Calu3 (cell line): ENCODE data around the gene ADAMTSL2. TPM values are rescaled to one million over a fixed set of nuclear protein-coding genes. Genes with fewer than 3 reads are reported as not detected.

Experiments used
- BruUV-seq: library from RNA; stranded (reverse); fragments of 400-500 nt; replicated peaks from 2 replicates; lab custom pipeline; 2021; lab: Mats Ljungman, UMichigan
- CTCF ChIA-PET: fragments of 300-600 bp; sonication (Branson Sonifier 250); formaldehyde crosslinking; loops from one replicate; lab custom pipeline; 2022; ENCODE audit warnings: antibody characterized with exemption; lab: Charles Lee
- DNase-seq: peaks from one replicate; pipeline ENCODE4 v3.0.0; 2022
- H3K27ac Mint-ChIP-seq: one replicate; pipeline ENCODE4 v1.8.0; 2022; ENCODE audit warnings: mixed read lengths; ENCODE audit not compliant: unreplicated experiment
- H3K27me3 Mint-ChIP-seq: one replicate; pipeline ENCODE4 v1.8.0; 2022; ENCODE audit warnings: mixed read lengths; ENCODE audit not compliant: unreplicated experiment
- H3K36me3 Mint-ChIP-seq: one replicate; pipeline ENCODE4 v1.8.0; 2022; ENCODE audit warnings: mild to moderate bottlenecking, moderate library complexity, mixed read lengths; ENCODE audit not compliant: insufficient read depth, unreplicated experiment
- H3K4me1 Mint-ChIP-seq: one replicate; pipeline ENCODE4 v1.8.0; 2022; ENCODE audit warnings: mild to moderate bottlenecking, low read depth, mixed read lengths; ENCODE audit not compliant: unreplicated experiment
- H3K4me3 Mint-ChIP-seq: one replicate; pipeline ENCODE4 v1.8.0; 2022; ENCODE audit warnings: mild to moderate bottlenecking, low read depth, moderate library complexity, mixed read lengths; ENCODE audit not compliant: unreplicated experiment
- H3K9me3 Mint-ChIP-seq: one replicate; pipeline ENCODE4 v1.8.0; 2022; ENCODE audit warnings: low read depth, mixed read lengths; ENCODE audit not compliant: unreplicated experiment
- CTCF ChIP-seq: fragments of 200-600 bp; IDR thresholded peaks from one replicate; pipeline ENCODE4 v1.8.0; 2022; ENCODE audit warnings: antibody characterized with exemption; ENCODE audit not compliant: unreplicated experiment
- intact Hi-C: fragments of 100-400 bp; cut with micrococcal nuclease; formaldehyde crosslinking; loops from one replicate; pipeline ENCODE4 v1.10.0; 2022; ENCODE audit not compliant: unreplicated experiment
- total RNA-seq: library from RNA; stranded (reverse); gene quantifications from 2 replicates; pipeline ENCODE4 v1.2.3, GENCODE V29; 2022

Gene ADAMTSL2
- total RNA-seq, 1 experiment from 2014 or later: 0.14 TPM

- intact Hi-C loops: no loop called here
- H3K4me1 Mint-ChIP-seq: no peaks in the 10 kb centered on the region
- peaks cover 39% of the 10 kb centered on the region for H3K27me3 Mint-ChIP-seq
- H3K4me3 Mint-ChIP-seq: no peak overlapping the region
- no peak for TF ChIP-seq CTCF
- no peaks in the 10 kb centered on the region for H3K36me3 Mint-ChIP-seq
- no peak overlapping the region for H3K27ac Mint-ChIP-seq
- BruUV-seq: no TSS peak
- DNase-seq: no peak
- H3K9me3 Mint-ChIP-seq: no peaks in the 10 kb centered on the region
- CTCF ChIA-PET: no interaction called here
Observed at GRCh38 chr9:133545494-133546286, 11.2 kb downstream of the ADAMTSL2 start.

- Mint-ChIP-seq H3K27me3 (peaks cover 45% of the 10 kb centered on the region), H3K27ac (no peak overlapping the region), H3K9me3 (no peaks in the 10 kb centered on the region), H3K36me3 (no peaks in the 10 kb centered on the region), H3K4me1 (no peaks in the 10 kb centered on the region), H3K4me3 (no peak overlapping the region)
- no TSS peak for BruUV-seq
- TF ChIP-seq CTCF: no peak
- no peak for DNase-seq
- CTCF ChIA-PET: no interaction called here
- intact Hi-C loops: no loop called here
Observed at GRCh38 chr9:133546287-133546680, 11.8 kb downstream of the ADAMTSL2 start.

GRCh38 chr9:133547116-133547515 lies 12.6 kb downstream of the ADAMTSL2 start:
- Mint-ChIP-seq H3K4me1 (no peaks in the 10 kb centered on the region), H3K27ac (no peak overlapping the region)
- no peak for TF ChIP-seq CTCF

GRCh38 chr9:133551446-133551845 lies 16.9 kb downstream of the ADAMTSL2 start:
- no peak for DNase-seq
- BruUV-seq: no TSS peak
- Mint-ChIP-seq H3K36me3 (no peaks in the 10 kb centered on the region), H3K27ac (no peak overlapping the region), H3K4me1 (no peaks in the 10 kb centered on the region), H3K9me3 (no peaks in the 10 kb centered on the region), H3K4me3 (no peak overlapping the region), H3K27me3 (peaks cover 40% of the 10 kb centered on the region)
- TF ChIP-seq CTCF: no peak
- intact Hi-C loops: no loop called here
- CTCF ChIA-PET: no interaction called here

More at GRCh38 chr9:133547116-133547515, 12.6 kb downstream of the ADAMTSL2 start:
- peaks cover 52% of the 10 kb centered on the region for H3K27me3 Mint-ChIP-seq
- DNase-seq: no peak
- CTCF ChIA-PET: no interaction called here
- H3K9me3 Mint-ChIP-seq: no peaks in the 10 kb centered on the region
- no peaks in the 10 kb centered on the region for H3K36me3 Mint-ChIP-seq
- no TSS peak for BruUV-seq
- intact Hi-C loops: no loop called here
- H3K4me3 Mint-ChIP-seq: no peak overlapping the region
